ENCODE results near the gene SUN1.
"Not testable (repeated sequence)": the region's sequence is repeated elsewhere in the genome, so short reads cannot be mapped to it uniquely, and the experiment has no call there.

The SUN1 gene

DNA sequence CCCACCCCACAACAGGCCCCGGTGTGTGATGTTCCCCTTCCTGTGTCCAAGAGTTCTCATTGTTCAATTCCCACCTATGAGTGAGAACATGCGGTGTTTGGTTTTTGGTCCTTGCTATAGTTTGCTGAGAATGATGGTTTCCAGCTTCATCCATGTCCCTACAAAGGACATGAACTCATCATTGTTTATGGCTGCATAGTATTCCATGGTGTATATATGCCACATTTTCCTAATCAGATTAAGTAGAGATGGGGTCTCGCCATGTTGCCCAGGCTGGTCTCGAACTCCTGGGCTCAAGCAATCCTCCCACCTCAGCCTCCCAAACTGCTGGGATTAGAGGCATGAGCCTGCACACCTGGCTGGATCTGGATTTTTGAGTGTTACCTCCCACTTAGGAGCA, 28.5 kb upstream of the SUN1 start:
- DNase-seq, result not testable (repeated sequence)

DNA sequence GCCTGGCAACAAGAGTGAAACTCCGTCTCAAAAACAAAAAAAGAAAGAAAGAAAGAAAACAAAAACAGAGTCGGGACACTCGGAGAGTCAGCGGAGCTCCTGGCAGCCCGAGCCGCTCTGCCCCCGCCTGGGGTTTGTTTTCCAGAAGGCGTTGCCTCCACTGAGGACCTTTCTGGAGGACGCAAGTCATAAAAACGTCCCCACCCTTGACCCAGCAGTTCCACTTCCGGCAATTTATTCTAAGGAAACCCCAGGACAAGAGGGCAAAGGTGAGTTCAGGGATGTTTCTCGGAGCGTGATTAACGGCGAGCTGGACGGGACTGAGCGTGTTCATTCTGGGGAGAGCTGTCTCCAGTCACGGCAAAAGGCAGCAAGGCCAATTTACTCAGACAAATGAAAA, 27.0 kb upstream of the SUN1 start:
- DNase-seq, result no peak

DNA sequence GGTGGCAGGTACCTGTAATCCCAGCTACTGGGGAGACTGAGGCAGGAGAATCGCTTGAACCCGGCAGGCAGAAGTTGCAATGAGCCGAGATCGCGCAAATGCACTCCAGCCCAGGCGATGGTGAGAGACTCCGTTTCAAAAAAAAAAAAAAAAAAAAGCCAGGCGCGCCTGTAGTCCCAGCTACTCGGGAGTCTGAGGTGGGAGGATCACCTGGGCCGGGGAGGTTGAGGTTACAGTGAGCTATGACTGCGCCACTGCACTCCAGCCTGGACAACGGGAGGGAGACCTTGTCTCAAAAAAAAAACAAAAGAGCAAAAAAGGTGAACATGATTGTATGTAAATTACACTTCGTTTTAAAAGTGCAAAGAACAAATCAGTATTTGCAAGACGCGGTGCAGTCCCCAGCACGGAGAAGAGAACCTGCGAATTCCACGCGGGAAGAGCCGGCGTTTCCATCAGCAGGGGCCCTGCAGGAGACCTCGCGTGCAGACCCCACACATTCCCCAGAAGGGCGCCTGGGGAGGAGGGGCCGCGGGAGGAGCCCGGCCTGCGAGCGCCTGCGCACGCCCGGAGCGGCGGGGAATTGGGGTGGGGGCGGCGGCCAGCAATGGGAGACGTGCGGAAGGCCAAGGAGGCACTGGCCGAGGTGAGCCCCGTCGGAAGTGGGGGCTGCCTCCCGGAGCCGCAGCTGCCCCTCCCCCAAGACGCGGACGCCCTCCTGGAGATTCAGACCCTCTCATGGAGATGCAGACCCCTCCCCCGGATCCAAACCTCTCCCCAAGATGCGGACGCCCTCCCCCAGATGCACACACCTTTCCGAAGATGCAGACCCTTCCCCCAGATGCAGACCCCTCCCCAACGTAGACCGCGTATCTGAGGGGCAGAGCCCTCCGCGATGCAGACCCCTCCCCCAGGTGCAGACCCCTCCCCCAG, 16.7 kb upstream of the SUN1 start:
- DNase-seq, result no peak

DNA sequence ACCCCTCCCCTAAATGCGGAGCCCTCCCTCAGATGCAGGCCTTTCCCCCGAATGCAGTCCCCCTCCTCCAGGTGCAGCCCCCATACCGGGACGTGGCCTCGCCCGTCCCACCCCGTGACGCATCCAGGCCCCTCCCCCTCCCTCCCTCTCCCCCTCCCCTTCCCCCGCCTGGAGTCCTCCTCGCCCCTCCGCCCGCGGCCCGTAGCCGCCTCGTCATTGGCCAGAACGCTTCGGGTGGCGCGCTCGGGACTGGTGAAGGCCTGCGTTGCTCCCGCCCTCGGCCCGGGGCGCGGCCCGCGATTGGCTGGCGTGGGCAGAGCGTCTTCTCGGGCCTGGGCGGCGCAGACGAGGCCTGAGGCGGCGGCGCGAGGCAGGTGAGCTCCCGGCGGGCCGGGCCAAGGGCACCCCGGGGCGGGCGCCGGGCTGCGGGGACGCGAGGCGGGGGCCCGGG, 16.0 kb upstream of the SUN1 start:
- peak; percentile 96 for DNase-seq

DNA sequence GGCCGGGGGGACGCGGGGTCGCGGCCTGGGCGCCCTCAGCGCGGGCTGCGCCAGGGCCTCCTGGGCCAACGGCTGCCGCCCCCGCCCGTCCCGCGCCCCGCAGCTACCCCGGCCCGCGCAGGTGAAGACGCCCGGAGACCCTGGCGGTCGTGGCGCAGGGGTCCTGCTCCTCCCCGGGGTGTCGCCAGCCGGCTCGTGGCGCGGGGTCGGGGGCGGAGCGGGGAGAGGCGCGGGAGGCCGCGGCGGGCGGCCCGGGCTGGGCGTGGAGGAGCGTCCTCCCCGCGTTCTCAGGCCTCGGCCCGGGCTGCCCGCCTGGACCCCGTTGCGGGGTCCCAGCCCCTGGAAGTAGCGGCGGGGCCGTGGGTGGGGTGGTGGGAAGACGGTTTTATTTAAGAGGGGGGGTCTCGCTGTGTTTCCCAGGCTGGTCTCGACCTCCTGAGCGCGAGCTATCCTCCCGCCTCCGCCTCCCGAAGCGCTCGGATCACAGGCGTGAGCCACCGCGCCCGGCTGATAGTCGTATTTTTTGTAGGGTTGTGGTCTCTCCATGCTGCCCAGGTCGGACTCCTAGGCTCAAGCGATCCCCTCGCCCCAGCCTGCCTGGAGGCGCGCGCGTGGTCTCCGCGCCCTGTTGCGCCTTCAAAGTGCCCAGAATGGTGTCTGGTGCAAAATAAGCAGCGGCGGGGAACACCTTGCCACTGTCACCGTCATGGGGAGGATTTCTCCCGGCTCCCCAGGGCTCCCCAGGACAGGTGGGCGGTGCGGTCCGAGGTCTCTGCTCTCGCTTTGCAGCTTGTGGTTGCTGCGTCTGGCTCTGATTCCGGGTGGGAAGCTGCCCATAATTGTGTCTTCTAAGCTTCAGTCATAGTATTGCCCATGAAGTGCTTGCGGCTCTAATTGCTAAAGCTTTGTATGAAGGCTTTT, 15.3 kb upstream of the SUN1 start:
- DNase-seq, result peak; percentile 41

DNA sequence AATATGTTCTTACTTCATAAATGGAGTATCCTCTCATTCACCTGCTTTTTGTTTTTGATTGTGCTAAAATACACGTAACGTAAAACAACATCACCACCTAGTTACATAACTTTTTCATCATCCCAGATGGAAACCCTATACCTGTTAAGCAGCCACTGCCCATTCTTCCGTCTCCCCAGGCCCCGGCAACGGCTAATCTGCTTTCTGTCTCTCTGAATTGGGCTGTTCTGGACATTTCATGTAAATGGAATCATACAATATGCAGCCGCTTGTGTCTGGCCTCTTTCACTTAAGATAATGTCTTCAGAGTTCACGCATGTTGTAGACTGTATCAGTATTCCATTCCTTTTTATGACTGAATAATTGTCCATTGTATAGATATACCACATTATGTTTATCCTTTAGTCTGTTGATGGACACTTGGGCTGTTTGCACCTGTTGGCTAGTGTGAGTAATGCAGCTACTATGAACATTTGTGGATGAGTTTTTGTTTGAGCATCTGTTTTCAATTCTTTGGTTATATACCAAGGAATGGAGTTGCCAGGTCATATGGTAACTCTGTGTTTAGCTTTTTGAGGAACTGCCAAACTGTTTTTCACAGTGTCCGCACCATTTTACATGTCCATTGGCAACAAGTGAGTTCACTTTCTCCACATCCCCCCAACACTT, 14.1 kb upstream of the SUN1 start:
- peak; percentile 65 for DNase-seq

DNA sequence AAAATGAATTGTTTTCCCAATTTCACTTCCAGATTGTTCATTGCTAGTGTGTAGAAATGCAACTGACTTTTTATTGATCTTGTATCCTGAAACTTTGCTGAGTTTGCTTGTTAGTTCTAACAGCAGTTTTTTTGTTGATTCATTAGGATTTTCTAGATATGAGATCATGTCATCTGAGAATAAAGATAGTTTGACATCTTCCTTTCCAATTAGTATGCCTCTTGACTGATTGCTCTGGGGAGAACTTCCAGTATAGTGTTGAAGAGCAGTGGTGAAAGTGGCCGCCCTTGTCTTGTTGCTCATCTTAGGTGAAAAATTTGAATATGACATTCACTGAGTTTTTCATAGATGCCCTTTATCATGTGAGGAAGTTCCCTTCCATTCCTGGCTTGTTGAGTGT, 11.9 kb upstream of the SUN1 start:
- DNase-seq, result no peak

DNA sequence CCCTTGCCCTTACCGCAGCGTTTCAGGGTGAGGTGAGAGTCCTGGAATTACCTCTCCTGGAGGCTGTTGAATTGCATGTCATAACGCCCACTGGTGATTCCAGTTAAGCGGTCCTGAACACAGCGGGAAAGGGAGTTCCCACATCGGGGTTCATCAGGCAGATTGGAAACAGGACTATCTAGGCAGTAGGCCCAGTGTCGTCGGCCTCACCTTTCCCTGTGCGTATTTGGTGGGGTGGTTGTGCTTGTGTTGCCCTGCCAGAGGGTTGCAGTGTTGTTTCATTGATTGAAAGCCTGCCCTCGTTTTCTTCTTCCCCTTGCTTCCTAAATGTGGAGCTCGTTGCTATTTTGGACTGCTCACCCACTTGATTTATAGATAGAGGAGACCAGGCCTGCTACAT, 10.6 kb upstream of the SUN1 start:
- DNase-seq, result no peak

DNA sequence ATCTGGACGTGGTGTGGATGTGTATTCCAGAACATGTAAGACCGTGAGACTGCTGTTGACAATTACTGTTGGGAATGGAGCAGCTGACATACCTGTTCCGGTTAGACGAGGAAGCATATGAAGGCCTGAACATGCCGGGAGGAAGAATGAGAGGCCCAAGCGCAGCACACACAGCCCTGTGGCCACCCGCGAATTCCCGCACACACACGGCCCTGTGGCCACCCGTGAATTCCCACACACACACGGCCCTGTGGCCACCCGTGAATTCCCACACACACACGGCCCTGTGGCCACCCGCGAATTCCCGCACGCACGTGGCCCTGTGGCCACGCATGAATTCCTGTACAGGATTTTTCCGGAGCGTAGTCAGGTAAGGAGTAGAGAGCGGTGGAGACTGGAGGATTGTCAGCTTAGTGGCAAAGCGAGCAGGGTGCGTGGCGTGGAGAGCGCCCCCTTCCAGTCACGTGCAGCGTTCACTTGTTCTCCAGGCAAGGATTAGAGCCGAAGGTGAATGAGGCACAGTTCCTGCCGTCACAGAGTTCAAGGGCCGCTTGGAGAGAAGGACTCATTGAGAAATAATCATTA, 9.5 kb upstream of the SUN1 start:
- no peak for DNase-seq

DNA sequence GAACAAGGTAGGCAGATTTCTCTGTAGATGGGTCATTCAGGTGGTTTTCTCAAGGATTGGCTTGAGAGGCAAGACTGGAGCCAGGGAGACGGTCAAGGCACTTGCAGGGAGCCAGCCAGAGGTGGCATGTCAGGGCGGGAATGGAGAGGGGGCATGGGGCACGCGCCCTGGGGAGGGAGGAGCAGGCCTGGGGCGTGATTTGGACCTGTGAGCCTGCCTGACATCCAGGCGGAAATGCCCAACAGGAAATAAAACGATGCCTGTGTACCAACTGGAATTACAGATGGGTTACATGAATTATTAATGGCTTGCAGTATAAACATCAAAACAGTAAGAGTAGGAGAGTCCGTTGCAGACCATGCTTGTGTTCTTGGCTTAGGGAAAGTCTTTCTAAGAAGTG, 8.6 kb upstream of the SUN1 start:
- no peak for DNase-seq

DNA sequence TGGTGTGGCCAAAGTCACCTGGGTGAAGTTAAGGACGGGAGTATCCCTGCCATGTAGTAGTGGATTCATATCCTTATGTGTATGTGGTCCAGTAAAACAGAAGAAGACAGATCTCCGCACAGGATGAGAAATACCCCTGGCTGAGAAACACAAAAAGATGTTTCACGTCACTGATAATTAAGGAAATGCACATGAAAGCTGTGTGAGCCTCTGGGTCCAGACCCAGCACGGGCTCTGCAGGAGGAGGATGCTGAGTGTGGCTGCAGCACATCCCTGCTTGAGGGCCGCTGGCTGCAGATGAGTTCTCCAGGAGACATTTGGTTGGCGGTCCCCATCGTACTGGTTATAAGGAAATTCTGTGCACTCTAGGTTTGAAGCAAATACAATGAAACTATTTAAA, 8.2 kb upstream of the SUN1 start:
- DNase-seq, result no peak

DNA sequence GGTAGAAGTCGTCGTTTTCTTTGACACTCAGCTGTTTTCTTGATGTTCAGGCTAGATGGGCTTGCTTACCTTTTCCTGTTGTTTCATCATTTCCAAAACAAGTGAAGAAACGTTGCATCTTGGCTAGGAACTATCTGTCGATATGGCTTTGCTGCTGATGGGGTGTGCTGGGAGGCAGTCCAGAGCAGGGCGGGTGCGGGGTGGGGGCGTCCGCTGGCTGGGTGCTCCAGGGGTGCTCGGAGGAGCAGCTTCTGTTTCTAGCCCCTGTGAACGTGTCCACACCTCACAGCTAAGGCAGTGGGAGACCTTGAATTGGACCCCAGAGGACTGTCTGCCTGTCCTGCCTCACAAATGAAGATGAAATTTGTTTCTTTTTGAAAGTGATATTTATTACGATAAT, 7.6 kb upstream of the SUN1 start:
- no peak for DNase-seq

DNA sequence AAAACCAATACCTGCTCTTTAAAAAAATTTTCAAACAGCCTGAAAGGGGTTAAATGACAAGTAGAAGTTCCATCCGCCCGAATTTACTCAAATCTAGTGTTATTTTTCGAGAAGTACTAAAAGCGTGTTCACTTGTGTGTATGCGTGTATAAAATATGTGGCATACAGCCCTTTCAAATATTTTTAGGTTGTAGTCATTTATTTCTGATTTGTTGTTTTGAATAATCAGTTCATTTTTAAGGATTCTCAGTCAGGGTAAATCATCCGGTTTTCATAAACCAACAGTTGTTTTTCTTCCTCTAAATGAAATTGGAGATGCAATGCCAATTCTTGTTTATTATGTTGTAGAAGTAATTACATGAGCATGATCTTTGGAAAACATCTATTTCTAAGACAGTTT, 6.9 kb upstream of the SUN1 start:
- DNase-seq, result no peak

DNA sequence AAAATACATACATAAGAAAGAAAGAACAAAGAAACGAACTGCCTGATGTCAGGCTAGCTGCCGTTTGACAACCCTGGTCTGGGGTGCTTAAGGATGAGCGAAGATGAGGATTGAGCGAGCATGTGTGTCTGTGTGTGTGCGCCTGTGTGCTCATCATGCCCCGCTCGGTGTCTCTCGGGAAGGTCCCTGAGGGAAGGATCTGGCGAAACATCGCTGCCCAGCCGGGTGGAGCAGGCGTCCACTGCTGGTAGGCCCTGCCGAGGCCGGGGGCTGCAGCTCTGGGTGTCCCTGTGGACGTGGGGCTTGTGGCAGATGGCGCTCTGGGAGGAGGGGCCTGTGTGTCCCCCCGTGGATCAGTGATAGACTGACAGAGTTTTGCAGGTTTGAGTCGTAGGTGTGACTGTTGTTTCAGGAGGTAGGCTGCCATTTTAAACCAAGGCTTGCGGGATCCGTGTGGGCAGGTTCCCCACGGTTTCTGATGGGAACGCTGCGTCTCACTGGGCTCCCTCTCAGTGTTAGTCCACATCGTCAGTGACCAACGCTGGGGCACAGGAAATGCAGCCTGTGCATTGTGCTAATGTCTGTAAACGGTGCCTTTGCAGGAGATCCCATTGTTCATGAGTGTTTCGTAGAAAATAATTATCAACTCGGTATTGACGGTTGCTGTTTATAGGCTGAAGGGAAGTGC, 5.9 kb upstream of the SUN1 start:
- no peak for DNase-seq

DNA sequence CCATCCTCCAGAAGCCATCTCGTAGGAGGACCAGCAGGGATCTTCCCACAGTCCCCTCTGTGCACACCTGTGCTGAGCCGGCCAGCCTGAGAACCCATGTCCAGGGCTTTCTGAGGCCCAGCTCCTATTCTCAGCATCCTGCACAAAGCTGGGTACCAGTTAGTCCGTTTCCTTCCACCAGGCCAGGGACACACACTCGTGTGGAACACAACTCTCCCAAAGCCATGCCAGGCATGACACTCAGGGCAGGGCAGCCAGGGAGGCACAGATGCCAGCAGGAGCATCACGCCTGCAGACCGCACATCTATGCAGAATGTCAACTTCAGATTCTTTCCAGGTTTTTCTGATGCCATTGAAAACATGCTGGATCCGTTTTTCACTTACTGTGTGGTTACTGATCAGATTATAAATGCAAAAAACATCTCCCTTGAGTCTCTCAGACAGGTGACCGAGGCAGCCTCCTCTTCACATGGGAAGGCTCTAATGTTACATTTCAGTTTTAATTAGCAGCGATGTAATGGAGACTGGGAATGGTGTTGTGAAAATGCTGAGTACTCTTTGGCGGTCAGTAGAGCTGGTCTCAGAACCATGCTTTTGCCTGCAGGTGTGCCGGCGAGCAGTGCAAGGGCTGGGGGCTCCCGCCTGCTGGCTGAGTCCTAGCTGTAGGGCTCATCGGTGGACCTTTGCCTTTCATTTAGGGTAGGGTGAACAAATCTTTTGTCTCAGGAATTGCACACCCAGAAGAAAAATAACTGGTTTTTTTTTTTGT, 3.3 kb upstream of the SUN1 start:
- DNase-seq, result no peak

DNA sequence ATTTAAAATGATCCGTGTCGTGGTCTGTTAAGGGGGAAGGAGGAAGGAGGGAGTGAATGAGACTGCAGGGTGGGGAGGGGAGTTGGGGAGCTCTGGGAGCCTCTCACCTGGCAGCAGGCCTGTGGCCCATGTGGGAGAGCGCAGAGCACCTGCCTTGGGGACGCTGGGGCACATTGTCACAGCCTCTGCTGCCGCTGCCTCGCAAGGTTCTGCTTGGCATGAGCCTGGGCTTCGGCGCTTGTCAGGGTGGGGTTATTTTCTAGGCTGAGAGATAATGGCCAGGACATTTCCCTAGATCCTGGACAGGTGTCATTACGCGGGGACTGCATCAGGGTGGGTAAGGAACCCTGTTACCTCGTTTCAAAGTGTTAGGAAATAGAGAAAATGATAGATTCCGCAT, 2.2 kb upstream of the SUN1 start:
- DNase-seq, result no peak

DNA sequence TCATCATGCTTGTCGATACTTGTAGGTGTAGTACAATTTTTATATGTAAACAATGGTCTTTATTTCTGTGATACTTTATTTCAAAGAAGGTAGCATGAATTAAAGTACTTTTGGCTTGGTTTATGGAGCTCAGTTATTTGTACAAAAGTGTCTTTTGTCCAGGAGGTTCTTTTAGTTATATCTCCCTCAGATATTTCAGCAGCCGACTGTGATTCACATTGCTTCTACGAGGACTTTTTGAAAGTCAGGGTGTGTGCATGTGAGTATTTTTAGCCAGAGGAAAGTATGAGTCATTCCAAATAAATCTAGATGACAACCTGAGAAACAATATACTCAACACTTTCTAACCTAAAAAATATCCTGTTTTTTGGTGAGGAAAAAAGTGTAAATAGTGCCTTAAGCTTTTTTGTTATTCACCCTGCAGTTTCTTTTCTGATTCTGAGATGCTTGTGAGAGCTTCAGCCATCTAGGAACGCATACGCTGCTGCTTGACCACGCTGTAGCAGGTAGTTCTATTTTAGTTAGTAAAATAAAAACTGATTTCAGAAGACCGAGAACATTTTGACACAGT, 595 bp upstream of the SUN1 start:
- DNase-seq, result peak; percentile 46

DNA sequence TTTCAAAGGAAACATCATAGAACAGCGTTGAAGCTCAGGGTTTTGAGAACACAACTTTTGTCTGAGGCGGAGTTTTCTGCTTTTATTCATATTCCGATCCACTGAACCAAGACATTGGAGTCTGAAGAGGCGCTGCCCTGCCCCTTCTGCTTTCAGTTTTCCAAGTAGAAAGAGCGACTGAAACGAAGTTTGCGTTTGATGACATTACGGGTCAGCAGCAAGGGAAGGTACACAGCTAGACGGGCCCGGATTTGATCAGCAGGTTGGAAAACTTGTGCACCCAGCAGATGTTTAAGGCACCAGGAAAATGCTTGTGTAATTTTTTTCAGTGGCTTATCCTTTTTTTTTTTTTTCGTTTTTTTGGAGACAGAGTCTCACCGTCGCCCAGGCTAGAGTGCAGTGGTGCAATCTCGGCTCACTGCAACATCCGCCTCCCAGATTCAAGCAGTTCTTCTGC, 720 bp downstream of the SUN1 start:
- DNase-seq, result no peak

DNA sequence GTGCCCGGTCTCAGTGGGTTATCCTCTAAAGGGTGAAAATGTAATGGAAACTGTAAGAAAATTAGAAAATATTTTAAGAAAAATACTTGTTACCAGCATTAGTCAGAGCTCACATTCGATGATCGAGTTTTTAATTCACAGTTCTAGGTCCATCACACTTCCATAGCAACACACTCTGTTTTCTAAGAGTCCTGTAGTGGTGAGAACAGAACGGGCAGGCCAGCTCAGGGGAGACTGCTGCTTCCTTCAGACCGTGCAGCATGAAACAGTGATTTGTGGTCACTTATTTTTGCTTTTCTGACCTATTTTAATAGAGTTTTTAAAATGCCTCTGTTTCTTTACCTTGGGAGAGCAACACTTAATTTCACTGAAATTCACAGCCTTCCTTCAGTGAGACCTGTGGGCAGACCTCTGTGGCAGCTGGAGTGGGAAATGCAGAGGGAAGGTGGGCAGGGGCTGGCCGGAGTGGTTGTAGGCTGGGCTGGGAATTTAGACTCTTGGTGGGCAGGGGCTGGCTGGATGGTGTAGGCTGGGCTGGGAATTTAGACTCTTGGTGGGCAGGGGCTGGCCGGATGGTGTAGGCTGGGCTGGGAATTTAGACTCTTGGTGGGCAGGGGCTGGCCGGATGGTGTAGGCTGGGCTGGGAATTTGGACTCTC, 1.5 kb downstream of the SUN1 start:
- DNase-seq, result no peak

DNA sequence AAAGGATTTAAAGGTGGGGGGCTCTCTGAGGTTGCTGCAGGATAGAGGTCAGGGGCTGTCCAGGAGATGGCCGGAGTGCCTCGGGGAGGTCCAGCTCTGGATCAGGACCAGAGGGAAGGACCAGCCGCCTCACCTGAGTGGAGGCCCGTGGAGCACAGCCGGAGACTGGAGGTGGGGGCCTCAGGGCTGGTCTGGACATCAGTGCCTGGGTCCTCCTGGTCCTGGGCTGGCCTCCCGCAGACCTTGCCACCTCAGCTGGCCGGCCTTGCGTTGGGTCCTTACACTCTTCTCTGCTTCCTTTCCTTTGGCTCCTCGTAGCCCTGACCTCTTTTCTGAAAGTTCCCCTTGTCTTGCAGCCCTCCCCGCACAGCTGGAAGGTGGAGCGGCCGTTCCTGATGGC, 2.0 kb downstream of the SUN1 start:
- no peak for DNase-seq

Data from hematopoietic multipotent progenitor cell treated with erythropoietin and hydrocortisone succinate and interleukin-3 and kit ligand, for 8 days (in vitro differentiated cells).